ENCODE data around the gene HOXC9. TPM values are rescaled to one million over a fixed set of nuclear protein-coding genes. Genes with fewer than 3 reads are reported as not detected.
A peak's percentile ranks its signal among the peaks of the same experiment; 100 is the strongest.

The HOXC9 gene
- total and polyA plus RNA-seq, 2 of the 8 experiments (the other 6 are each of a cell fraction or from before 2014, with no cell fraction given) = not detected

GRCh38 chr12:53987787-53988230, 12.2 kb upstream of the HOXC9 start:
- H3K79me2 ChIP-seq (ENCODE audit: control insufficient read depth in 1 of 2, insufficient read depth in 2 of 2, low read length in 2 of 2) = no peaks in the 10 kb centered on the region
- H3K23me2 ChIP-seq (ENCODE audit: low read depth, low read length) = no peaks in the 10 kb centered on the region
- TF ChIP-seq E2F6 (IDR thresholded peaks at IDR 0.05) (no peak), POLR2AphosphoS5 (IDR thresholded peaks at IDR 0.05; ENCODE audit: low read depth, low read length) (no peak), GABPA (IDR thresholded peaks at IDR 0.05; ENCODE audit: borderline replicate concordance, insufficient read depth, low read length) (no peak), CBX8 (IDR thresholded peaks at IDR 0.05; ENCODE audit: borderline replicate concordance, low read depth, low read length) (0 out of 2 replicates have a peak, but pooled peaks have one; percentile 14)
- H3K36me3 ChIP-seq (ENCODE audit: control insufficient read depth in 2 of 4, insufficient read depth in 4 of 4, low read length in 3 of 4) = peaks cover 0 to 10% (median 0%) of the 10 kb centered on the region in 4 experiments; a peak in 1 of 8 replicates
- H2BK12ac ChIP-seq (ENCODE audit: low read depth, low read length) = no peak overlapping the region
- H3K27me3 ChIP-seq (replicated peaks in 1 of 4; ENCODE audit: control insufficient read depth in 3 of 4, extremely low read depth in 1 of 4, insufficient read depth in 3 of 4, low read length in 3 of 4) = peaks cover 93 to 99% (median 97%) of the 10 kb centered on the region in 4 experiments
- no peak overlapping the region for H2AK5ac ChIP-seq (ENCODE audit: low read depth, low read length)
- no peak overlapping the region for H4K8ac ChIP-seq (ENCODE audit: extremely low read depth, insufficient read depth, low read length)
- H3K9me3 ChIP-seq (ENCODE audit: insufficient read depth in 2 of 2, low read depth in 1 of 2, low read length in 1 of 2) = peaks cover 0 to 9% of the 10 kb centered on the region in 2 experiments; a peak in 1 of 4 replicates
- no peak overlapping the region for H3K56ac ChIP-seq (replicated peaks; ENCODE audit: insufficient read length, low read depth, low read length)
- no peak overlapping the region for H3K18ac ChIP-seq (ENCODE audit: extremely low read depth, low read length)
- no peak overlapping the region for H2AFZ ChIP-seq (ENCODE audit: low read length)
- peaks cover 18 to 37% of the 10 kb centered on the region in 2 experiments for H4K20me1 ChIP-seq (replicated peaks in 1 of 2; ENCODE audit: control insufficient read depth in 1 of 2, insufficient read depth in 2 of 2, low read length in 2 of 2)
- ChIA-PET CTCF (ENCODE audit: partially characterized antibody) (interaction anchor here (0.7 to 5.8 kb wide), 28 partner anchors 9 to 286 kb away, joined by 3 to 91 read pairs (median 4); partner anchors contain the start of genes HOXC11, HOXC12, HOXC13 and HOXC5), POLR2A (ENCODE audit: partially characterized antibody) (interaction anchor here (1.3 to 1.4 kb wide), 2 partner anchors 15 to 16 kb away, joined by 3 to 4 read pairs; partner anchors contain the start of gene HOXC11)
- no peaks in the 10 kb centered on the region for H3K79me1 ChIP-seq (ENCODE audit: low read depth, low read length)
- no peak overlapping the region for H2BK120ac ChIP-seq (replicated peaks; ENCODE audit: low read depth, low read length)
- H3K23ac ChIP-seq (ENCODE audit: insufficient read length) = no peak overlapping the region
- no peak overlapping the region for H3K14ac ChIP-seq (ENCODE audit: insufficient read length)
- no peak overlapping the region for H4K5ac ChIP-seq (ENCODE audit: insufficient read length, low read depth, low read length)
- H3K4ac ChIP-seq (replicated peaks; ENCODE audit: insufficient read length, low read depth, low read length) = no peak overlapping the region
- no peak overlapping the region for H3K9ac ChIP-seq (replicated peaks in 1 of 4; ENCODE audit: extremely low read depth in 1 of 4, low read depth in 3 of 4, low read length in 3 of 4)
- no peak overlapping the region for H2BK20ac ChIP-seq (ENCODE audit: low read length)
- no peak overlapping the region for H2BK5ac ChIP-seq (ENCODE audit: low read depth, low read length)
- 32% methylated on average over 4 of the region's 4 CpGs; no CpG with 5 or more reads in 1 of the 2 experiments for WGBS, 2 experiments (ENCODE audit: extremely low coverage in 1 of 2, insufficient coverage in 1 of 2, insufficient read length in 1 of 2, insufficient replicate concordance in 2 of 2, low coverage in 1 of 2, low lambda C conversion rate in 2 of 2, missing lambda C conversion rate in 1 of 2)
- no peak overlapping the region for H3K4me3 ChIP-seq (ENCODE audit: extremely low read depth in 1 of 4, insufficient read depth in 2 of 4, low read depth in 3 of 4, low read length in 4 of 4)
- no peak overlapping the region for H4K91ac ChIP-seq (replicated peaks; ENCODE audit: insufficient read length, low read length)
- H2BK15ac ChIP-seq (ENCODE audit: low read length) = no peak overlapping the region
- H3K27ac ChIP-seq (ENCODE audit: low read depth, low read length) = no peak overlapping the region
- no peak for FAIRE-seq
- H3K4me2 ChIP-seq (ENCODE audit: insufficient read depth in 1 of 2, low read depth in 2 of 2, low read length in 2 of 2) = no peak overlapping the region
- DNase-seq (ENCODE audit: low read depth in 1 of 2, low spot score in 2 of 2) = no peak
- peaks cover 0 to 6% (median 3%) of the 10 kb centered on the region in 4 experiments; a peak in 3 of 7 replicates for H3K4me1 ChIP-seq (replicated peaks in 1 of 4; ENCODE audit: control insufficient read depth in 3 of 4, insufficient read depth in 4 of 4, low read length in 3 of 4)
